ENCODE results near the gene ZNF439. TPM values are rescaled to one million over a fixed set of nuclear protein-coding genes. Genes with fewer than 3 reads are reported as not detected.
A peak's percentile ranks its signal among the peaks of the same experiment; 100 is the strongest.
"Not testable (repeated sequence)": the region's sequence is repeated elsewhere in the genome, so short reads cannot be mapped to it uniquely, and the experiment has no call there.

Gene ZNF439
- total RNA-seq, 1 experiment from 2014 or later = 0.20 TPM

- in situ Hi-C loops (cut with HindIII; ENCODE audit: low sequenced_read_pairs) = no loop called here
- no peak for DNase-seq (ENCODE audit: low spot score)
Measured at GRCh38 chr19:11861301-11861700, 12.8 kb downstream of the ZNF439 start.

DNA sequence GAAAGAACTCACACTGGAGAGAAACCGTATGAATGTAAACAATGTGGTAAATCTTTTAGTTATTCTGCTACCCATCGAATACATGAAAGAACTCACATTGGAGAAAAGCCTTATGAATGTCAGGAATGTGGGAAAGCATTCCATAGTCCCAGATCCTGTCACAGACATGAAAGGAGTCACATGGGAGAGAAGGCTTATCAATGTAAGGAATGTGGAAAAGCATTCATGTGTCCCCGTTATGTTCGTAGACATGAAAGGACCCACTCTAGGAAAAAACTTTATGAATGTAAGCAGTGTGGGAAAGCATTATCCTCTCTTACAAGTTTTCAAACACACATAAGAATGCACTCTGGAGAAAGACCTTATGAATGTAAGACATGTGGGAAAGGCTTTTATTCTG is 19.2 kb downstream of the ZNF439 start:
- DNase-seq (ENCODE audit: low spot score); in situ Hi-C loops (cut with HindIII; ENCODE audit: low sequenced_read_pairs): not testable (repeated sequence)

DNA sequence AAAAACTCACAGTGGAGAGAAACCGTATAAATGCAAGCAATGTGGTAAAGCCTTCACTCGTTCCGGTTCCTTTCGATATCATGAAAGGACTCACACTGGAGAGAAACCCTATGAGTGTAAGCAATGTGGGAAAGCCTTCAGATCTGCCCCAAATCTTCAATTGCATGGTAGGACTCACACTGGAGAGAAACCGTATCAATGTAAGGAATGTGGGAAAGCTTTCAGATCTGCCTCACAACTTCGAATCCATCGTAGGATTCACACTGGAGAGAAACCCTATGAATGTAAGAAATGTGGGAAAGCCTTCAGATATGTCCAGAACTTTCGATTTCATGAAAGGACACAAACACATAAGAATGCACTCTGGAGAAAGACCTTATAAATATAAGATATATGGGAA is 19.7 kb downstream of the ZNF439 start:
- in situ Hi-C loops (cut with HindIII; ENCODE audit: low sequenced_read_pairs) = no loop called here
- DNase-seq (ENCODE audit: low spot score) = no peak

DNA sequence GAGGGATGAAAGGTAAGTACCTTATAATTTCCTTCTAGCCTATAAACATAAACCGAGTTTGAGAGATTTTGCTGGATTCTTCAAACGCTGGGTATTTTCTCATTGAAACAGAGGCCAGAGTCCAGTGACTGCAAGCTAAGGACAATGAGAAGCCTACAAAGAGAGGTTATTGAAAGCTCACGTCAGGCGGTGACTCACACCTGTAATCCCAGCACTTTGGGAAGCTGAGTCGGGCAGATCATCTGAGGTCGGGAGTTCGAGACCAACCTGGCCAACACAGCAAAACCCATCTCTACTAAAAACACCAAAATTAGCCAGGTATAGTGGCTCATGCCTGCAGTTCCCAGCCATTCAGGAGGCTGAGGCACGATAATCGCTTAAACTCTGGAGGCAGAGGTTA is 24.1 kb downstream of the ZNF439 start:
- in situ Hi-C loops (cut with HindIII; ENCODE audit: low sequenced_read_pairs) = no loop called here
- no peak for DNase-seq (ENCODE audit: low spot score)

GRCh38 chr19:11873762-11874161 is 25.2 kb downstream of the ZNF439 start:
- in situ Hi-C loops (cut with HindIII; ENCODE audit: low sequenced_read_pairs) = no loop called here
- DNase-seq (ENCODE audit: low spot score) = no peak

GRCh38 chr19:11879687-11880266 is 31.3 kb downstream of the ZNF439 start:
- in situ Hi-C loops (cut with HindIII; ENCODE audit: low sequenced_read_pairs) = not testable (repeated sequence)

GRCh38 chr19:11880598-11880997 is 32.1 kb downstream of the ZNF439 start:
- no peak for DNase-seq (ENCODE audit: low spot score)
- in situ Hi-C loops (cut with HindIII; ENCODE audit: low sequenced_read_pairs) = no loop called here

More at GRCh38 chr19:11879687-11880266, 31.3 kb downstream of the ZNF439 start:
- DNase-seq (ENCODE audit: low spot score) = peak; percentile 8

- DNase-seq (ENCODE audit: low spot score) = peak; percentile 73
- in situ Hi-C loops (cut with HindIII; ENCODE audit: low sequenced_read_pairs) = no loop called here
Measured at GRCh38 chr19:11881151-11881800, 32.8 kb downstream of the ZNF439 start.

DNA sequence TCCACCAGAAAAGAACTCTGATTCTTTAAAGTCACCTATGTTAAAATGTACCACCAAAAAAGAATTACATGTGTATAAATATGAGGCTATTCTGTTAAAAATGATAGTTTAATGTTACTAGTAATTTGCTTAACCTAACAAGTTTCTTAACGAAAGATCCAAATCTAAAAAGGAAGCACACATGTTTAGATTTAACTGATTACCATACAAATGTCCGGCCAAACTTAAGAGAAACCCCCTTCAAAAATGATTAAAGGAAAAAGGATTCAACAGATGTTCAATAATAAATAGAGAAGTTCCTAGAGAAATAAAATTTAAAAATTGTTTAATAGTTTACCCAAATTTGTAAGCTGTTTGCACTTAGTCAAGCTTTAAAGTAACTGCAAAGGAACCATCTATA is 34.1 kb downstream of the ZNF439 start:
- in situ Hi-C loops (cut with HindIII; ENCODE audit: low sequenced_read_pairs) = no loop called here
- no peak for DNase-seq (ENCODE audit: low spot score)

DNA sequence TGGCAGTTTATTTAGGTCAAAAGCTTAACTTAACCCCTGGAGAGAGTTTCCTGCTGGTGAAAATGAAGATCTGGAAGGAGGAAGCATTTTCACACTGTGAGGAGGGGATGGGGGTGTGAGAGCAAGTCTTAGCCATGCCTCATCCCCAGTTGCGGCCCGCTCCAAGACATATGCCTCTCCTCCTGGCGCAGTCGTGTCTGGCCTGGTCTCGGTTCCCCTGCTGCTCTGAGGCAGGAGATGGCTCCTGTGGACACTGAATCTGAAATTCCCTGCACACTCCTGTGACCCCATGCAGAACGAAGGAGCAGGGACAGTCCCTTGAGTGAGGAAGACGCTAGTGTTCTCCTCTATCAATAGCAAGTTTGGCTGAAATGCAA is 38.7 kb downstream of the ZNF439 start:
- in situ Hi-C loops (cut with HindIII; ENCODE audit: low sequenced_read_pairs) = no loop called here

DNA sequence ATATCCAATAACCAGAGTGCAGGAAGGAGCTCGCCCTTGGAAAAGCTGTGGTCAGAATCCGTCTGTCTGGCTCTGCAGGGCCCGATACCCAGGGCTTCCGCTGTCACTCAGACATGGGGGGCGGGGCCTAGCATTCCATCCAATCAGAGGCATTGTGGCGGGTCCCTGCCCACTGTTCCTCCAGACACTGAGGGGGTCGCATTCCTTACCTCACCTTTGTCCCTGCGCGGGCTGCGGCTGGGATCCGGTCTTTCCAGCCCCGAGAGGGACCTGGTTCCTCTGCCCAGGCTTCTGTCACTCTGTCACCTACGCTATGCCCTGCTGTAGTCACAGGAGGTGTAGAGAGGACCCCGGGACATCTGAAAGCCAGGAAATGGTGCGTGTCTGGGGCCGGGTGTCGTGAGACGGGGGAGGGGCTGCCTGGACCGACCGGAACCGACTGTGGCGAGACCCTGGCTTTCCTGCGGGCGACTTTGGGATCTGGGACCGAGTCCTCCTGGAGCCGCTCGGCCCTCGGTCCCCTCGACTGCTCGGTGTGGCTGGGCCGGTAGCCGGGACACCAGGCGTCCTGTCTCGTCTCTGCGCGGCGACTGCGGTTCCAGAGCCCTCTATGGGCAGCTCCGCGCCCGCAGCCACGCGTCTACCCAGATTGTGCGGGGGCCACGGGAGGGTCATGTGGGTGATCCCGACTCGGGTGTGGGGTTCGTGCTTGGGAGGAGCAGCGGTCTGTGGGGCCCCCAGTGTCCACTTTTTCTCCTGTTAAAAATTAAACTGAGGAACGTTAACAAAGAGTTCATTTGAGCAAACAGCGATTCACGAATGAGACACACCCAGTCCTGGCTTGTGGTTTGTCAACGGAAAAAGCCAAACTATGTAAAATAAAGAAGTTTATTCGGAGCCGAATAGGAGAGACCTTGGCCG is 39.3 kb downstream of the ZNF439 start, which contains the start of gene ZNF69:
Gene ZNF69 (plus strand): TSS at position 172 of the 921 bp plus-strand sequence. CDS start 142 bp downstream, at position 314.
- in situ Hi-C loops (cut with HindIII; ENCODE audit: low sequenced_read_pairs) = no loop called here
- peak; percentile 92 for DNase-seq (ENCODE audit: low spot score)

More for the DNA sequence above, 38.7 kb downstream of the ZNF439 start:
- DNase-seq (ENCODE audit: low spot score) = no peak

DNA sequence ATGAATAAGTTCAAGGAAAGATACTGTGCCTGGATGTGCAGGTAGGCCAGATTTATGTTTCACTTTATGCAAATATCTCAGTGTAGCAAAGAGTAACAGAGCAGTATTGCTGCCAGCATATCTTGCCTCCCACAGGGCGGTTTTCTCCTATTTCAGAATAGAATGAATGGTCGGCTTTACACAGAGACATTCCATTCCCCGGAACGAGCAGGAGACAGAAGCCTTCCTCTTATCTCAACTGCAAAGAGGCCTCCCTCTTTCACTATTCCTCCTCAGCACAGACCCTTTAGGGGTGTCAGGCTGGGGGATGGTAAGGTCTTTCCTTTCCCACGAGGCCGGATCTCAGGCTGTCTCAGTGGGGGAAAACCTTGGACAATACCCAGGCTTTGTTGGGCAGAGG is 41.4 kb downstream of the ZNF439 start:
- in situ Hi-C loops (cut with HindIII; ENCODE audit: low sequenced_read_pairs); DNase-seq (ENCODE audit: low spot score): not testable (repeated sequence)

DNA sequence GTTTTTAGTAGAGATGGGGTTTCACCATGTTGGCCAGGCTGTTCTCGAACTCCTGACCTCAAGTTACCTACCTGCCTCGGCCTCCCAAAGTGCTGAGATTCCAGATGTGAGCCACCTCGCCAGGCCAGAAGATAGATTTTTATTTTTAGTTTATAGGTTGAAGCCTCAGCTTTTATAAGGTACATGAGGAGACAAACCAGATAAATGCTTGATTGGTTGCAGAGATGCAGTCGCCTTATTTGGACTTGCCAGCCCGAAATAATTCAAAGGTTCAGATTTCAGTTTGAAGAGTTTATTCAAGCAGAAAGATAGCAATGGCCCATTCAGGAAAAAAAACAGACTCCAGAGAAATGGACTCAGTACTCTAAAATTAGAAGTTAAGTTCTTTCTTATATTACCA is 42.1 kb downstream of the ZNF439 start:
- no peak for DNase-seq (ENCODE audit: low spot score)
- in situ Hi-C loops (cut with HindIII; ENCODE audit: low sequenced_read_pairs) = no loop called here

DNA sequence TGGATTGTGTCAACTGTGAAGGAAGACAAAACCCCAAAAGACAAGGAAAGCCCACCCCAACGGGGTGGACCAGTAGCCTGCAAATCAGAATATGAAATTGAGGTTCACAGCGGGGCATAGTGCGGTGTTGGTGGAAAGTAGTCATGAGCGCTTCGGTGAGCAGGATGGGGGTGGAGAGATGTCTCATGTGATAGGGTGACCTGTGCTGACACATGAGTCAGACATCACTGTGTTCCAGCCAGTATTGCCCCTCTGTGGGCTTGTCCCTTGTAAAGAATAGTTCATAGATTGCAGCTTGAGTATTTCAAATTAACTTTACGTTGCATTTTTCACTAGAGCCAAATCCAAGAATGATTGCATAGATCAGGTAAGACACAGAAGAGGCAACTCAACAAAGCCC is 46.3 kb downstream of the ZNF439 start:
- no peak for DNase-seq (ENCODE audit: low spot score)
- in situ Hi-C loops (cut with HindIII; ENCODE audit: low sequenced_read_pairs) = no loop called here

- in situ Hi-C loops (cut with HindIII; ENCODE audit: low sequenced_read_pairs) = no loop called here
- no peak for DNase-seq (ENCODE audit: low spot score)
Measured at GRCh38 chr19:11902228-11902627, 53.7 kb downstream of the ZNF439 start.

DNA sequence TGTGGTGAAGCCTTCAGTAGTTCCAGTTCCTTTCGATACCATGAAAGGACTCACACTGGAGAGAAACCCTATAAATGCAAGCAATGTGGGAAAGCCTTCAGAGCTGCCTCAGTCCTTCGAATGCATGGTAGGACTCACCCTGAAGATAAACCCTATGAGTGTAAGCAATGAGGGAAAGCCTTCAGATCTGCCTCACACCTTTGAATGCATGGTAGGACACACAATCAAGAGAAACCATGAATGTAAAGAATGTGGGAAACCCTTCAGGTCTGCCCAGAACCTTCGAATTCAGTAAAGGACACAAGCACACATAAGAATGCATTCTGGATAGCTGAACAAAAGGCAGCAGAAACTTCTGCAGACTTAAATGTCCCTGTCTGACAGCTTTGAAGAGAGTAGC is 57.4 kb downstream of the ZNF439 start:
- in situ Hi-C loops (cut with HindIII; ENCODE audit: low sequenced_read_pairs) = no loop called here
- no peak for DNase-seq (ENCODE audit: low spot score)

- DNase-seq (ENCODE audit: low spot score); in situ Hi-C loops (cut with HindIII; ENCODE audit: low sequenced_read_pairs): not testable (repeated sequence)
Measured at GRCh38 chr19:11911937-11912336, 63.4 kb downstream of the ZNF439 start.

DNA sequence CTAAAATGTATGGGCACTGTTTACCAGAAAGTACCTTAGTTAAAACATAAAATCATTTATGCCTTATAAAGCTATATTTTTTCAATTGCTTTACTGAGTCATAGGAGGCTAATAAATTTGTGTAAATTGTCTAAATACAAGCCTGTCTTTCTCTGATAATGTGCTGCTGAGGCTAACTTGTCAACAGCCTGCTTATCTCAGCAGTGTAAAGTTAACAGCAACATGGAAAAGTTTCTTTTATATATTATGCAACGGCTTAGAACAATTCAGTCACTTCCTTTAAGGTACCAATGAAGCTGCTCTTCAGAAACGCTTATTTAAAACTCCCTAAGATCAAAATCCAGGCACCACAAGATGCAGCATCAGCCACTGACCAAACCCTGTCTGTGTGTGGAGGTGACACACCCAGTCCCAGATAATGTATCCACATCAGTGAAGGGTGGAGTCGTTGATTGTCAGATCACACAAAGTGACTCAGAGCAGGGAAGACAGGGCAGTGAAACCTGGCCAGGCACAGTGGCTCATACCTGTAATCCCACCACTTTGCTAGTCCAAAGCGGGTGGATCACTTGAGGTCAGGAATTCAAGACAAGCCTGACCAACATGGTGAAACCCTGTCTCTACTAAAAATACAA is 66.0 kb downstream of the ZNF439 start:
- in situ Hi-C loops (cut with HindIII; ENCODE audit: low sequenced_read_pairs); DNase-seq (ENCODE audit: low spot score): not testable (repeated sequence)

All from G401 (cell line).